HepG2 (cell line): ENCODE results near the gene NRL. TPM values are rescaled to one million over a fixed set of nuclear protein-coding genes. Genes with fewer than 3 reads are reported as not detected.

Experiments
- JUN ChIP-seq: sonication (generic); formaldehyde crosslinking; IDR thresholded peaks from 2 replicates; pipeline ENCODE4 v1.4.0; 2020; ENCODE audit warnings: mild to moderate bottlenecking, missing genetic modification reagents
- LRRFIP1 ChIP-seq: sonication (generic); formaldehyde crosslinking; conservative IDR thresholded peaks from 2 replicates; pipeline ENCODE4 v1.4.0; 2020; ENCODE audit warnings: missing genetic modification reagents
- PRPF4 ChIP-seq: fragments of 200-400 bp; formaldehyde crosslinking; IDR thresholded peaks from 2 replicates; pipeline ENCODE4 v1.6.1; 2016; ENCODE audit warnings: low read length, low read depth; ENCODE audit not compliant: poor library complexity, severe bottlenecking
- ZFP1 ChIP-seq: IDR thresholded peaks from 2 replicates; pipeline ENCODE4 v1.6.1; 2016
- ZFP36L1 ChIP-seq: sonication (generic); formaldehyde crosslinking; IDR thresholded peaks from 2 replicates; pipeline ENCODE4 v1.8.0; 2022; ENCODE audit warnings: mild to moderate bottlenecking, missing genetic modification reagents, moderate library complexity
- ZNF781 ChIP-seq: sonication (generic); formaldehyde crosslinking; IDR thresholded peaks from 2 replicates; pipeline ENCODE4 v1.5.1; 2020; ENCODE audit warnings: borderline replicate concordance, mild to moderate bottlenecking, missing genetic modification reagents; ENCODE audit errors: not compliant biosample characterization
- polyA plus RNA-seq, 8 experiments: library from polyadenylated mRNA; depleted of rRNA in 3 of 8; stranded (reverse) in 7 of 8; unstranded in 1 of 8; fragments of >200 nt; fragmentation: Illumina TruSeq in 4 of 8; extraction: Trizol in 4 of 8; gene quantifications; 2 replicates each; pipeline versions ENCODE4 v1.2.1 to v1.2.3, GENCODE V29; 2011 to 2016; ENCODE audit warnings: low read depth in 4 of 8, missing spikeins in 1 of 8, mixed read lengths in 1 of 8; ENCODE audit not compliant: insufficient read depth in 1 of 8
- total RNA-seq, 5 experiments: library from RNA; depleted of rRNA; stranded (reverse); fragments of >200 nt; fragmentation: Illumina TruSeq; extraction: Trizol; gene quantifications; 2 replicates each; pipeline ENCODE4 v1.2.3, GENCODE V29; 2016; ENCODE audit warnings: low read depth in 1 of 5
- TF ChIP-seq, protein P1 (sequence below), 2 experiments: fragments of 450-650 bp in 1 of 2; sonication (generic) in 1 of 2; formaldehyde crosslinking in 1 of 2; IDR thresholded peaks; 2 replicates each; pipeline versions ENCODE4 v1.6.1 to v1.8.0; 2016 to 2022; ENCODE audit warnings: antibody characterized with exemption in 1 of 2, mild to moderate bottlenecking in 1 of 2, missing genetic modification reagents in 1 of 2
- TF ChIP-seq, protein P2 (sequence below): sonication (generic); formaldehyde crosslinking; IDR thresholded peaks from 2 replicates; pipeline ENCODE4 v1.4.0; 2020; ENCODE audit warnings: missing genetic modification reagents
- TF ChIP-seq, protein P3 (sequence below): sonication (generic); formaldehyde crosslinking; IDR thresholded peaks from 2 replicates; pipeline ENCODE4 v1.4.0; 2020; ENCODE audit warnings: missing genetic modification reagents, borderline replicate concordance

NRL gene
- total and polyA plus RNA-seq, 2 of the 13 experiments (the other 11 are each of a cell fraction or from before 2014, with no cell fraction given) = 2.5 to 4.7 TPM

DNA sequence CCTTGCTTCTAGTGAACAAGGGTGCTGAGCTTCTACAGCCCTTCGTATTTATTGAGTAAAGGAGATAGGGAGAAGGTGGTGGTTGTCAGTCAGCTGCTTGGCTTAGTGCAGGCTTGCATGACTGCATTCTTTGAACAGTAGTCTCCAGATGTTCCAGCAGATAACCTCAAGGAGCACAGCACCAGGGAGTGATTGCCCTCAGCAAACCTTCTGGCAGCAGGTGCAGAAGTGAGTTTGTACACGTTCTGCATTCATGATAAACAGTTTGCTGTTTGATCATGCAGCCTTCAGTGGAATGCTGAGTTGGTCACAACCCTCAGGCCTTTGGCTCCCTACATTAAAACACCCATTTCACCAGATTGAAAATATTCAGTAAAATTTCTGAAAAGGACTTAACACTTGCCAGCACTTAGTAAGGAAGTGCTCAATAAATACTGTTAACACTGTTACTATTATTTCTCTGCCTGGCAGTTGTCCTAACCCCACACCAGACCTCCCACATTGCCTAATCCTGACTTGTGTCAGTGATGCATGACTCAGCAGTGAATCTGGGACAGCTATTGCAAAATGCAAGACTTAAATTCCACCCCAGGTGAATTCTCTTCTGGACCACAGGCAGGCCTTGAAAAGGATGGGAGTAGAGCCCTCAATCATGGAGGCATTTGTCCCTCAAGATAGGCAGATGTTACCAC lies 81.9 kb downstream of the NRL start (continued):
- TF ChIP-seq, protein P1, sequence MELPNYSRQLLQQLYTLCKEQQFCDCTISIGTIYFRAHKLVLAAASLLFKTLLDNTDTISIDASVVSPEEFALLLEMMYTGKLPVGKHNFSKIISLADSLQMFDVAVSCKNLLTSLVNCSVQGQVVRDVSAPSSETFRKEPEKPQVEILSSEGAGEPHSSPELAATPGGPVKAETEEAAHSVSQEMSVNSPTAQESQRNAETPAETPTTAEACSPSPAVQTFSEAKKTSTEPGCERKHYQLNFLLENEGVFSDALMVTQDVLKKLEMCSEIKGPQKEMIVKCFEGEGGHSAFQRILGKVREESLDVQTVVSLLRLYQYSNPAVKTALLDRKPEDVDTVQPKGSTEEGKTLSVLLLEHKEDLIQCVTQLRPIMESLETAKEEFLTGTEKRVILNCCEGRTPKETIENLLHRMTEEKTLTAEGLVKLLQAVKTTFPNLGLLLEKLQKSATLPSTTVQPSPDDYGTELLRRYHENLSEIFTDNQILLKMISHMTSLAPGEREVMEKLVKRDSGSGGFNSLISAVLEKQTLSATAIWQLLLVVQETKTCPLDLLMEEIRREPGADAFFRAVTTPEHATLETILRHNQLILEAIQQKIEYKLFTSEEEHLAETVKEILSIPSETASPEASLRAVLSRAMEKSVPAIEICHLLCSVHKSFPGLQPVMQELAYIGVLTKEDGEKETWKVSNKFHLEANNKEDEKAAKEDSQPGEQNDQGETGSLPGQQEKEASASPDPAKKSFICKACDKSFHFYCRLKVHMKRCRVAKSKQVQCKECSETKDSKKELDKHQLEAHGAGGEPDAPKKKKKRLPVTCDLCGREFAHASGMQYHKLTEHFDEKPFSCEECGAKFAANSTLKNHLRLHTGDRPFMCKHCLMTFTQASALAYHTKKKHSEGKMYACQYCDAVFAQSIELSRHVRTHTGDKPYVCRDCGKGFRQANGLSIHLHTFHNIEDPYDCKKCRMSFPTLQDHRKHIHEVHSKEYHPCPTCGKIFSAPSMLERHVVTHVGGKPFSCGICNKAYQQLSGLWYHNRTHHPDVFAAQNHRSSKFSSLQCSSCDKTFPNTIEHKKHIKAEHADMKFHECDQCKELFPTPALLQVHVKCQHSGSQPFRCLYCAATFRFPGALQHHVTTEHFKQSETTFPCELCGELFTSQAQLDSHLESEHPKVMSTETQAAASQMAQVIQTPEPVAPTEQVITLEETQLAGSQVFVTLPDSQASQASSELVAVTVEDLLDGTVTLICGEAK (IDR thresholded peaks at IDR 0.05) = no peak
- TF ChIP-seq, protein P1 (CRISPR knock-in tag; IDR thresholded peaks at IDR 0.05) = peak; percentile 26; the same call in 1 of the 2 replicates
- TF ChIP-seq ZFP1 (CRISPR knock-in tag) (peak; percentile 53; the same call in 1 of the 2 replicates), LRRFIP1 (CRISPR knock-in tag) (no peak), JUN (CRISPR knock-in tag) (peak; percentile 70; the same call in 1 of the 2 replicates), ZFP36L1 (CRISPR knock-in tag) (no peak), ZNF781 (CRISPR knock-in tag) (no peak), PRPF4 (no peak)
- TF ChIP-seq, protein P2, sequence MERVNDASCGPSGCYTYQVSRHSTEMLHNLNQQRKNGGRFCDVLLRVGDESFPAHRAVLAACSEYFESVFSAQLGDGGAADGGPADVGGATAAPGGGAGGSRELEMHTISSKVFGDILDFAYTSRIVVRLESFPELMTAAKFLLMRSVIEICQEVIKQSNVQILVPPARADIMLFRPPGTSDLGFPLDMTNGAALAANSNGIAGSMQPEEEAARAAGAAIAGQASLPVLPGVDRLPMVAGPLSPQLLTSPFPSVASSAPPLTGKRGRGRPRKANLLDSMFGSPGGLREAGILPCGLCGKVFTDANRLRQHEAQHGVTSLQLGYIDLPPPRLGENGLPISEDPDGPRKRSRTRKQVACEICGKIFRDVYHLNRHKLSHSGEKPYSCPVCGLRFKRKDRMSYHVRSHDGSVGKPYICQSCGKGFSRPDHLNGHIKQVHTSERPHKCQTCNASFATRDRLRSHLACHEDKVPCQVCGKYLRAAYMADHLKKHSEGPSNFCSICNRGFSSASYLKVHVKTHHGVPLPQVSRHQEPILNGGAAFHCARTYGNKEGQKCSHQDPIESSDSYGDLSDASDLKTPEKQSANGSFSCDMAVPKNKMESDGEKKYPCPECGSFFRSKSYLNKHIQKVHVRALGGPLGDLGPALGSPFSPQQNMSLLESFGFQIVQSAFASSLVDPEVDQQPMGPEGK (CRISPR knock-in tag) = peak; percentile 88
- TF ChIP-seq, protein P3, sequence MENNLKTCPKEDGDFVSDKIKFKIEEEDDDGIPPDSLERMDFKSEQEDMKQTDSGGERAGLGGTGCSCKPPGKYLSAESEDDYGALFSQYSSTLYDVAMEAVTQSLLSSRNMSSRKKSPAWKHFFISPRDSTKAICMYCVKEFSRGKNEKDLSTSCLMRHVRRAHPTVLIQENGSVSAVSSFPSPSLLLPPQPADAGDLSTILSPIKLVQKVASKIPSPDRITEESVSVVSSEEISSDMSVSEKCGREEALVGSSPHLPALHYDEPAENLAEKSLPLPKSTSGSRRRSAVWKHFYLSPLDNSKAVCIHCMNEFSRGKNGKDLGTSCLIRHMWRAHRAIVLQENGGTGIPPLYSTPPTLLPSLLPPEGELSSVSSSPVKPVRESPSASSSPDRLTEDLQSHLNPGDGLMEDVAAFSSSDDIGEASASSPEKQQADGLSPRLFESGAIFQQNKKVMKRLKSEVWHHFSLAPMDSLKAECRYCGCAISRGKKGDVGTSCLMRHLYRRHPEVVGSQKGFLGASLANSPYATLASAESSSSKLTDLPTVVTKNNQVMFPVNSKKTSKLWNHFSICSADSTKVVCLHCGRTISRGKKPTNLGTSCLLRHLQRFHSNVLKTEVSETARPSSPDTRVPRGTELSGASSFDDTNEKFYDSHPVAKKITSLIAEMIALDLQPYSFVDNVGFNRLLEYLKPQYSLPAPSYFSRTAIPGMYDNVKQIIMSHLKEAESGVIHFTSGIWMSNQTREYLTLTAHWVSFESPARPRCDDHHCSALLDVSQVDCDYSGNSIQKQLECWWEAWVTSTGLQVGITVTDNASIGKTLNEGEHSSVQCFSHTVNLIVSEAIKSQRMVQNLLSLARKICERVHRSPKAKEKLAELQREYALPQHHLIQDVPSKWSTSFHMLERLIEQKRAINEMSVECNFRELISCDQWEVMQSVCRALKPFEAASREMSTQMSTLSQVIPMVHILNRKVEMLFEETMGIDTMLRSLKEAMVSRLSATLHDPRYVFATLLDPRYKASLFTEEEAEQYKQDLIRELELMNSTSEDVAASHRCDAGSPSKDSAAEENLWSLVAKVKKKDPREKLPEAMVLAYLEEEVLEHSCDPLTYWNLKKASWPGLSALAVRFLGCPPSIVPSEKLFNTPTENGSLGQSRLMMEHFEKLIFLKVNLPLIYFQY (CRISPR knock-in tag) = no peak; the same call in 1 of the 2 replicates
